GM18498 (cell line): ENCODE results near the gene ZNF785.

Source experiments
- ATAC-seq: cut with Tn5 transposase; IDR thresholded peaks from one replicate; pipeline ENCODE4 v1.9.1; 2021; ENCODE audit warnings: mild to moderate bottlenecking, moderate library complexity; ENCODE audit not compliant: unreplicated experiment

Gene ZNF785

GRCh38 chr16:30567160-30567990 is 18.1 kb downstream of the ZNF785 start:
- no peak for ATAC-seq

GRCh38 chr16:30566531-30566930 is 19.0 kb downstream of the ZNF785 start:
- ATAC-seq, result no peak

- no peak for ATAC-seq
Observed at GRCh38 chr16:30565984-30566383, 19.5 kb downstream of the ZNF785 start.

GRCh38 chr16:30565526-30565925 is 20.0 kb downstream of the ZNF785 start:
- no peak for ATAC-seq

- no peak for ATAC-seq
Observed at GRCh38 chr16:30562021-30562420, 23.5 kb downstream of the ZNF785 start.

GRCh38 chr16:30561089-30561816 is 24.2 kb downstream of the ZNF785 start:
- ATAC-seq, result no peak

- ATAC-seq, result no peak
Observed at GRCh38 chr16:30559690-30560089, 25.8 kb downstream of the ZNF785 start.

GRCh38 chr16:30558789-30559377 is 26.6 kb downstream of the ZNF785 start:
- ATAC-seq, result no peak

GRCh38 chr16:30557957-30558788 is 27.3 kb downstream of the ZNF785 start, which contains the start of gene ZNF764:
Gene ZNF764 (minus strand): TSS chr16:30558374. CDS start chr16:30558182, 192 bp downstream.
- ATAC-seq, result peak; percentile 88

GRCh38 chr16:30557707-30557956 is 27.9 kb downstream of the ZNF785 start:
- ATAC-seq, result peak; percentile 11

GRCh38 chr16:30556125-30556473 is 29.4 kb downstream of the ZNF785 start:
- no peak for ATAC-seq

GRCh38 chr16:30555315-30556124 is 30.0 kb downstream of the ZNF785 start:
- ATAC-seq, result no peak

GRCh38 chr16:30554557-30555314 is 30.8 kb downstream of the ZNF785 start:
- ATAC-seq, result no peak

- ATAC-seq, result no peak
Observed at GRCh38 chr16:30553393-30553899, 32.1 kb downstream of the ZNF785 start.

- ATAC-seq, result no peak
Observed at GRCh38 chr16:30552956-30553355, 32.5 kb downstream of the ZNF785 start.

- ATAC-seq, result no peak
Observed at GRCh38 chr16:30551781-30552180, 33.7 kb downstream of the ZNF785 start.

GRCh38 chr16:30548416-30549253 is 36.9 kb downstream of the ZNF785 start:
- ATAC-seq, result no peak

- no peak for ATAC-seq
Observed at GRCh38 chr16:30546115-30546514, 39.4 kb downstream of the ZNF785 start.

GRCh38 chr16:30543067-30543466 is 42.4 kb downstream of the ZNF785 start:
- ATAC-seq, result no peak
